ENCODE measurements around the gene WNT16. TPM values are rescaled to one million over a fixed set of nuclear protein-coding genes. Genes with fewer than 3 reads are reported as not detected.

The WNT16 gene
- total RNA-seq, 1 donor from 2014 or later, result not detected

GRCh38 chr7:121383235-121383910, 54.6 kb downstream of the WNT16 start:
- DNase-seq (no peak), ATAC-seq (no peak)
- no peak for TF ChIP-seq CTCF (IDR thresholded peaks at IDR 0.05)
- Histone ChIP-seq H3K4me3 (no peak overlapping the region), H3K9me3 (no peaks in the 10 kb centered on the region), H3K27me3 (no peaks in the 10 kb centered on the region), H3K27ac (no peak overlapping the region), H3K36me3 (peaks cover 1% of the 10 kb centered on the region), H3K4me1 (peaks cover 28% of the 10 kb centered on the region)
- intact Hi-C loops (cut with DNase I), result no loop called here

- no peak for ATAC-seq
- Histone ChIP-seq H3K36me3 (no peaks in the 10 kb centered on the region), H3K27ac (no peak overlapping the region), H3K27me3 (no peaks in the 10 kb centered on the region), H3K4me3 (no peak overlapping the region), H3K9me3 (no peaks in the 10 kb centered on the region), H3K4me1 (peaks cover 28% of the 10 kb centered on the region)
- intact Hi-C loops (cut with DNase I), result no loop called here
- no peak for DNase-seq
- TF ChIP-seq CTCF (IDR thresholded peaks at IDR 0.05), result no peak
Measured at GRCh38 chr7:121384265-121384664, 55.5 kb downstream of the WNT16 start.

- Histone ChIP-seq H3K9me3 (no peaks in the 10 kb centered on the region), H3K4me1 (peaks cover 28% of the 10 kb centered on the region), H3K27me3 (no peaks in the 10 kb centered on the region), H3K4me3 (no peak overlapping the region), H3K36me3 (no peaks in the 10 kb centered on the region), H3K27ac (no peak overlapping the region)
- TF ChIP-seq CTCF (IDR thresholded peaks at IDR 0.05), result no peak
- DNase-seq (no peak), ATAC-seq (no peak)
- intact Hi-C loops (cut with DNase I), result no loop called here
Measured at GRCh38 chr7:121385056-121385799, 56.4 kb downstream of the WNT16 start.

- ATAC-seq (peak; percentile 58), DNase-seq (no peak)
- intact Hi-C loops (cut with DNase I), result no loop called here
- Histone ChIP-seq H3K4me1 (peaks cover 28% of the 10 kb centered on the region), H3K27me3 (no peaks in the 10 kb centered on the region), H3K36me3 (no peaks in the 10 kb centered on the region), H3K4me3 (no peak overlapping the region), H3K9me3 (no peaks in the 10 kb centered on the region), H3K27ac (no peak overlapping the region)
- no peak for TF ChIP-seq CTCF (IDR thresholded peaks at IDR 0.05)
Measured at GRCh38 chr7:121385800-121386179, 57.0 kb downstream of the WNT16 start.

GRCh38 chr7:121388950-121389349, 60.1 kb downstream of the WNT16 start:
- no peaks in the 10 kb centered on the region for H3K36me3 ChIP-seq
- TF ChIP-seq CTCF (IDR thresholded peaks at IDR 0.05), result no peak
- DNase-seq, result no peak
- no peak for ATAC-seq
- H3K9me3 ChIP-seq, result no peaks in the 10 kb centered on the region
- intact Hi-C loops (cut with DNase I), result no loop called here
- H3K4me1 ChIP-seq, result peaks cover 17% of the 10 kb centered on the region
- no peak overlapping the region for H3K4me3 ChIP-seq
- no peak overlapping the region for H3K27ac ChIP-seq
- no peaks in the 10 kb centered on the region for H3K27me3 ChIP-seq
